Activated CD4-positive, alpha-beta T cell treated with anti-CD3 and anti-CD28 coated beads, Interleukin-2, Interleukin-6, amounts not matched to agents 100 ng/mL and 50 ng/mL, durations not matched to agents 16 hours and 8 hours (primary cell): Measurements from ENCODE around the gene PTPRK.
"Not testable (repeated sequence)": the region's sequence is repeated elsewhere in the genome, so short reads cannot be mapped to it uniquely, and the experiment has no call there.

Experiments used
- DNase-seq: peaks from one replicate; pipeline ENCODE4 v3.0.0-alpha.2; 2020

Gene PTPRK

GRCh38 chr6:128437685-128438084, 82.7 kb downstream of the PTPRK start:
- DNase-seq = no peak

- not testable (repeated sequence) for DNase-seq
Measured at GRCh38 chr6:128434752-128435151, 85.6 kb downstream of the PTPRK start.

GRCh38 chr6:128432394-128432793, 88.0 kb downstream of the PTPRK start:
- no peak for DNase-seq

GRCh38 chr6:128427139-128427538, 93.3 kb downstream of the PTPRK start:
- no peak for DNase-seq

GRCh38 chr6:128425856-128426255, 94.5 kb downstream of the PTPRK start:
- DNase-seq = no peak

GRCh38 chr6:128422871-128423270, 97.5 kb downstream of the PTPRK start:
- DNase-seq = no peak

GRCh38 chr6:128422200-128422599, 98.2 kb downstream of the PTPRK start:
- no peak for DNase-seq

GRCh38 chr6:128421788-128422187, 98.6 kb downstream of the PTPRK start:
- DNase-seq = no peak

- DNase-seq = no peak
Measured at GRCh38 chr6:128417698-128418097, 102.7 kb downstream of the PTPRK start.

GRCh38 chr6:128415387-128415786, 105.0 kb downstream of the PTPRK start:
- no peak for DNase-seq

GRCh38 chr6:128414943-128415342, 105.5 kb downstream of the PTPRK start:
- DNase-seq = no peak

GRCh38 chr6:128413291-128413690, 107.1 kb downstream of the PTPRK start:
- no peak for DNase-seq

GRCh38 chr6:128412680-128413079, 107.7 kb downstream of the PTPRK start:
- DNase-seq = no peak

- no peak for DNase-seq
Measured at GRCh38 chr6:128410584-128410983, 109.8 kb downstream of the PTPRK start.

GRCh38 chr6:128409003-128409402, 111.4 kb downstream of the PTPRK start:
- no peak for DNase-seq

GRCh38 chr6:128406453-128406852, 113.9 kb downstream of the PTPRK start:
- no peak for DNase-seq

GRCh38 chr6:128403618-128404444, 116.6 kb downstream of the PTPRK start:
- peak; percentile 39 for DNase-seq

- no peak for DNase-seq
Measured at GRCh38 chr6:128400875-128401274, 119.5 kb downstream of the PTPRK start.

GRCh38 chr6:128397996-128398395, 122.4 kb downstream of the PTPRK start:
- DNase-seq = no peak

GRCh38 chr6:128395596-128395995, 124.8 kb downstream of the PTPRK start:
- DNase-seq = no peak

- DNase-seq = no peak
Measured at GRCh38 chr6:128395188-128395587, 125.2 kb downstream of the PTPRK start.

GRCh38 chr6:128394167-128394566, 126.2 kb downstream of the PTPRK start:
- no peak for DNase-seq

- DNase-seq = no peak
Measured at GRCh38 chr6:128389820-128390534, 130.4 kb downstream of the PTPRK start.

GRCh38 chr6:128388380-128388779, 132.0 kb downstream of the PTPRK start:
- DNase-seq = no peak
